ENCODE measurements around the gene CXXC5.
A peak's percentile ranks its signal among the peaks of the same experiment; 100 is the strongest.
"Not testable (repeated sequence)": the region's sequence is repeated elsewhere in the genome, so short reads cannot be mapped to it uniquely, and the experiment has no call there.

CXXC5 gene

DNA sequence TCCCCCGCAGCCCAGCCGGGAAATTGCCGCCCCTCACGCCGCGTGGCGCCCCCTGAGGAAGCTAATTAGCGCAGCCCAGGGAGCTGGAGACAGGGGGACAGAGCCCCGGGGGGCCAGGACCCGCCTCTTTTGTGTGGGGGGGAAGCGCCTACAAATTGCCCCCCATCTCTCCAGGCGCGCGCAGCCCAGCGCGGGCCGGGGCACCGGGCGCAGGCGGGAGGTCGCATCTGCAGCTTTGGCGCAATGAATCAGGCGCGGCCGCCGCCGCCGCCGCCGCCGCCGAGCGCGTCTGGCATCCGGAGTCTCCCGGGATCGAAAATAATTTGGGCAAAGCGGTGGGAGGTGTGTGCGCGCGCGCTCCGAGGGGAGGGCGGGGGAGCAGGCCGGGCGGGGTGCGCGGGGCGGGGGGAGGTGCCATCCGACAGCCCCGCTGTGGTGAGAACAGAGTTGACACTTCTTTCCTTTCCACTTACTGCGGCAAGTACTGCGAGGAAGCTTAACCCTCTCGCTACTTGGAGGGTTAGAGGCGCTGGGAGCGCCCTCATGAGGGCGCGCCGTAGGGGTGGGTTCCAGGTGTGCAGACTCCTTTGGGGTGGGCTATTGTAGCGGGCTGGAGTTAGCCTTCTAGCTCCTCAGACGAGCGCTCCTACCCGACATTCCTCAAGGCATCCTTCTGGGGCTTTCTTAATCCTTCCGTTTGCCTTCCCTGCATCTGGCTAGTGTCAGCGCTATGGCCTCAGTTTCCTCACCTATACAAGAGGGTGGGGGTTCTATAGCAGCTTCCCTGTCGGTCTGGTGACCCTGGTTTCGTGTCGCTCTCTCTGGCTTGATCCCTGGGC is 63.1 kb downstream of the CXXC5 start:
- Mint-ChIP-seq H3K9me3 (no peaks in the 10 kb centered on the region), H3K4me1 (peaks cover 51% of the 10 kb centered on the region), H3K27me3 (no peaks in the 10 kb centered on the region), H3K27ac (peak overlapping the region in 1 of 2 donors; percentile 25), H3K4me3 (peak overlapping the region; percentile 64 to 74)
- ATAC-seq, result peak; percentile 79
- peak in 1 of 2 donors; percentile 58 for DNase-seq

DNA sequence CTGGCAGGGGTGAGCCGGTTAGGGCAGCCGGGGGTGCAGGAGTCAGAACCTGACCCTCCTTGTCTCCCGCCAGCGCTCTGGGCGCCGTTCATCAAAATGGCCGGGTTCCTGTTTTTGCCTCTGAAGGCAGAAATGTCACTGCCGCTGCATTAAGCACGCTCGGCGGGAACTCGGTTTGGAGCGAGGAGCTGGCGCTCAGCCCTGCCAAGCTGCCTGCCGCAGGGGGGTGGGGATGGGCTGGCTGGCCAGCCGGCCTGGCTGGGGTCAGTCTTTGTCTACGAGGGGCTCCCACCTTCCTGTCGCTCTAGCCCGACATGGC is 63.7 kb downstream of the CXXC5 start:
- no peak for ATAC-seq
- no peak for DNase-seq
- Mint-ChIP-seq H3K4me3 (peak overlapping the region; percentile 64 to 74), H3K4me1 (peaks cover 46% of the 10 kb centered on the region), H3K27me3 (no peaks in the 10 kb centered on the region), H3K9me3 (no peaks in the 10 kb centered on the region), H3K27ac (no peak overlapping the region)

DNA sequence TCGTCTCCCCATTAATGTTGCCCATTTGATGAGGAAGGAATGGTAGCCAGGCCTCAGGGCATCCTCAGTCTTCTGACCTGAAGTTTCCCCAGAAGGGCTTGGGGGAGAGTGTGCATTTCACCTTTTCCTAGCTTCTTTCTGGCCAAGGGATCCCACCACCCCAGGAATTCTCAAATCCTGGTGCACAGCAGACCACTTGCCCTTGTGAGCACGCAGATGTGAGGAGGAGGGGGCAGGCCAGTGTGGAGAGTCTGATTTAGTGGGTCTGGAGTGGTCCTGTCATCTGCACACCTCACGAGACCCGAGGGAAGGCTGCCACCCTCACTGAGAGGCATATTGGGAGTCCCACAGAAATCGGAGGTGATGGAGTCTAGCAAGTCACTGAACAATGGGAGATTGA is 64.3 kb downstream of the CXXC5 start:
- Mint-ChIP-seq H3K27me3 (no peaks in the 10 kb centered on the region), H3K9me3 (no peaks in the 10 kb centered on the region), H3K4me3 (no peak overlapping the region), H3K4me1 (peaks cover 41% of the 10 kb centered on the region), H3K27ac (no peak overlapping the region)
- DNase-seq (no peak), ATAC-seq (no peak)

DNA sequence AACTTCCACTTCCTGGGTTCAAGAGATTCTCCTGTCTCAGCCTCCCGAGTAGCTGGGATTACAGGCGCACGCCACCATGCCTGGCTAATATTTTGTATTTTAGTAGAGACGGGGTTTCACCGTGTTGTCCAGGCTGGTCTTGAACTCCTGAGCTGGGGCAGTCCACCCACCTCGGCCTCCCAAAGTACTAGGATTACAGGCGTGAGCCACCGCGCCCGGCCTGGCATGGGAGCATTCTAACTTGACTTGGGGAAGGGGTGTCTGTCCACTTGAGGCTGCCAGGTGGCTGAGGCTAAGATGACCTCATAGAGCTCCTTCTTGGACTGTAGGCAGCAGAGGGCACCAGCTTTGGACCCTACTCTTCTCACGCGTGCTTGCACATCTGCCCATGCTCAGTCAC is 65.7 kb downstream of the CXXC5 start:
- H3K9me3 Mint-ChIP-seq, ATAC-seq, H3K27ac Mint-ChIP-seq, H3K27me3 Mint-ChIP-seq, H3K4me3 Mint-ChIP-seq, DNase-seq: not testable (repeated sequence)
- peaks cover 27% of the 10 kb centered on the region for H3K4me1 Mint-ChIP-seq

DNA sequence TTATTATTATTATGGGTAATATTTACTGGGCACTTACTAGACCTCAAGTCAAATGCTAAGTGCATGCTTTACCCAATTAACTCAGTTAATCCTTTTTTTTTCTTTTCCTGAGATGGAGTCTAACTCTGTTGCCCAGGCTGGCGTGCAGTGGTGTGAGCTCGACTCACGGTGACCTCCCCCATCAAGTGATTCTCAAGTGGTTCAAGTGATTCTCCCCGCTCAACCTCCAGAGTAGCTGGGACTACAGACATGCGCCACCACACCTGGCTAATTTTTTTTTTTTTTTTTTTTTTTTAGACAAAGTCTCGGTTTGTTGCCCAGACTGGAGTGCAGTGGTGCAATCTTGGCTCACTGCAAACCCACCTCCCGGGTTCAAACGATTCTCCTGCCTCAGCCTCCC is 69.1 kb downstream of the CXXC5 start:
- Mint-ChIP-seq H3K4me3 (no peak overlapping the region), H3K27me3 (no peaks in the 10 kb centered on the region), H3K4me1 (no peaks in the 10 kb centered on the region), H3K9me3 (peaks cover 6 to 15% of the 10 kb centered on the region in 2 donors), H3K27ac (no peak overlapping the region)
- DNase-seq (no peak), ATAC-seq (no peak)

DNA sequence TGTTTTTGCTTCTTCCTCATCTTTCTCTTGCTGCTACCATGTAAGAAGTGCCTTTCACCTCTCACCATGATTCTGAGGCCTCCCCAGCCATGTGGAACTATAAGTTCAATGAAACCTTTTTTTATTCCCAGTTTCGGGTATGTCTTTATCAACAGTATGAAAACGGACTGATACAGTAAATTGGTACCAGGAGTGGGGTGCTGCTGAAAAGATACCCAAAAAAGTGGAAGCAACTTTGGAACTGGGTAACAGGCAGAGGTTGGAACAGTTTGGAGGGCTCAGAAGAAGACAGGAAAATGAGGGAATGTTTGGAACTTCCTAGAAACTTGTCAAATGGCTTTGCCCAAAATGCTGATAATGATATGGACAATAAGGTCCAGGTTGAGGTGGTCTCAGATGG is 70.3 kb downstream of the CXXC5 start:
- not testable (repeated sequence) for H3K27me3 Mint-ChIP-seq, ATAC-seq, DNase-seq, H3K4me1 Mint-ChIP-seq, H3K4me3 Mint-ChIP-seq, H3K27ac Mint-ChIP-seq
- peaks cover 6 to 15% of the 10 kb centered on the region in 2 donors for H3K9me3 Mint-ChIP-seq

DNA sequence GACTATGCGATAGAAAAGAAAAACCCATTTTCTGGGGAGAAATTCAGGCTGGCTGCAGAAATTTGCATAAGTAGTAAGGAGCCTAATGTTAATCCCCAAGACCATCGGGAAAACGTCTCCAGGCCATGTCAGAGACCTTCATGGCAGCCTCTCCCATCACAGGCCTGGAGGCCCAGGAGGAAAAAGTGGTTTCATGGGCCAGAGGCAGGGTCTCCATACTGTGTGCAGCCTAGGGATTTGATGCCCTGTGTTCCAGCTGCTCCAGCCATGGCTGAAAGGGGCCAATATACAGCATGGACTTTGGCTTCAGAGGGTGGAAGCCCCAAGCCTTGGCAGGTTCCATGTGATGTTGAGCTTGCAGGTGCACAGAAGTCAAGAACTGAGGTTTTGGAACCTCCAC is 71.8 kb downstream of the CXXC5 start:
- ATAC-seq, H3K4me3 Mint-ChIP-seq, H3K27me3 Mint-ChIP-seq, H3K4me1 Mint-ChIP-seq, H3K27ac Mint-ChIP-seq, DNase-seq: not testable (repeated sequence)
- H3K9me3 Mint-ChIP-seq, result peaks cover 6 to 15% of the 10 kb centered on the region in 2 donors

DNA sequence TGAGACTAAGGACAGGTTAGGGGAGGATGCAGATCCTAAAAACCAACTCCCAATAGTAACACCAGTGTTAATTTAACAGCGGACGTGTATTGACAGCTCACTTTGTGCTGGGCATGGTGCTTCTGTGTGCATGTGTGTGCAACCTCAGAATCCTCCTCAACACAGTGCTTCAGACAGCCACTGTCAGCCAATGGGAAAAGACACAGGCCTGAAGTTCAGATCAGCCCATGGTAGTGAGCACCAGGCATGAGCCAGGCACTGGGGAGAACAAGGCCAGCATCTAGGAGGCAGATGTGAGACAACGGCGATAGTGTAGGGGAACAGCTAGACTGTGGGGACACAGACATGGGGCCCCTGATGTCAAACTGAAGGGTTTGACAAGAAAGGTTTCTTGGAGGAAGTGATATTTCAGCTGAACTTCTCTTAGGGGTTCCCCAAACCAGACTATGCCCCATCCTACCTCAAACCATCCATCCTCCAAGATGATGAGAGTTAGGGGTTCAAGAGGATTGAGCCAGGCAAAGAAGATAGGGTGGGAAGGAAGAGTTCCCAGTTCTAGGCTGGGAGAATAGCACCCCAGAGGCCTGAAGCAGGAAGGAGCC is 75.9 kb downstream of the CXXC5 start:
- peak overlapping the region in 1 of 2 donors; percentile 4 for H3K27ac Mint-ChIP-seq
- no peaks in the 10 kb centered on the region for H3K4me1 Mint-ChIP-seq
- no peak for ATAC-seq
- H3K27me3 Mint-ChIP-seq, result no peaks in the 10 kb centered on the region
- H3K9me3 Mint-ChIP-seq, result peaks cover 0 to 7% of the 10 kb centered on the region in 2 donors
- DNase-seq, result no peak
- H3K4me3 Mint-ChIP-seq, result no peak overlapping the region

DNA sequence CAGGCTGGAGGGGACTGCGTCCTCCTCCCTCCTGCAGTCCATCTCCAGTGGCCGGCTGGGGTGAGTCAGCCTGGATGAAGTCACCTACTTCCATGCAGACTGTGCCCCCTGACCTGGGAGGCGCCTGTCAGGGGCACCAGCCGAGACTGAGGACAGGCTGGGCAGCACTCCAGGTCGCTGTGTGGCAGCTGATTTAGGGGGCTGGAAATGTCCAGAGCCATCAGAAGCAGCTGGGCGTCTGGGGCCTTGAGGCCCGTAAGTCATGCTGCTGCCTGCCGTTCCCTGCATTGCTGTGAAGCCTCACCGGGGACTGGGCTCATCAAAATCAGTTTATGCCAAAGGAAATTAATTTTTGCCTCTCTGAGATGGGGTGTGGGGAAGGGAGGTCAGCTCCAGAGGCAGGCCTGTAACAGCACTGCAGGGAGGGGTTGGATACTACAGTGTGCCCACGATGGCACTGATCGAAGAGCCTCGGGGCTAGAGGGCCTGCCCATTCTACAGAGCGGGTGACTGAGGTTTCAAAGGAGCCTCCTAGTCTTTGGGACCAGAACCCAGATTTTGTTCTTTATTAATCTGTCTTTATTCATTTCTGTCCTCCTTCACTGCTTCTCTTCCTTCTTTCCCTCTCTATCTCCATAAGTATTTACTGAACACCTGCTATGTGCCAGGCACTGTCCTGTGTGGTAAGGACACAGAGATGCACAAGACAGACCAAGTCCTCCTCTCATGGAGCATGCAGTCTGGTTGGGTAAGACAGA is 77.1 kb downstream of the CXXC5 start:
- DNase-seq (no peak), ATAC-seq (no peak)
- Mint-ChIP-seq H3K9me3 (no peaks in the 10 kb centered on the region), H3K4me3 (no peak overlapping the region), H3K4me1 (no peaks in the 10 kb centered on the region), H3K27ac (no peak overlapping the region), H3K27me3 (no peaks in the 10 kb centered on the region)

DNA sequence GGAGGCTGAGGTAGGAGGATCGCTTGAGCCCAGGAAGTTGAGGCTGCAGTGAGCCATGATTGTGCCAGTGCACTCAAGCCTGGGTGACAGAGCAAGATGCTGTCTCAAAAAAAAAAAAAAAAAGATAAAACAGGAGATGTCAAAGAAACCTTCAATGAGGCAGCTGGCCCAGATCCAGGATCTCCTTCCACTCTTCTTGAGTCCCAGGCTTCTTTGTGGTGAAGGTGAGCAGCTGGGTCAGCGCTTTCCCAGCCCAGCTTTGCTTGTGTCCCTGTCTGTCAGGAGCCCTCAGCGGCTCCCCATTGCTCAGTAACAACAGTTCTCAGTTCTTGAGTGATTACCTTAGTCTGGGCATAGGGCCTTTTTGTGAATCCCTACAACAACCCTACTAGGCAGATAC is 78.1 kb downstream of the CXXC5 start:
- Mint-ChIP-seq H3K4me1 (no peaks in the 10 kb centered on the region), H3K27ac (no peak overlapping the region), H3K4me3 (no peak overlapping the region), H3K27me3 (no peaks in the 10 kb centered on the region), H3K9me3 (no peaks in the 10 kb centered on the region)
- DNase-seq (no peak), ATAC-seq (no peak)

DNA sequence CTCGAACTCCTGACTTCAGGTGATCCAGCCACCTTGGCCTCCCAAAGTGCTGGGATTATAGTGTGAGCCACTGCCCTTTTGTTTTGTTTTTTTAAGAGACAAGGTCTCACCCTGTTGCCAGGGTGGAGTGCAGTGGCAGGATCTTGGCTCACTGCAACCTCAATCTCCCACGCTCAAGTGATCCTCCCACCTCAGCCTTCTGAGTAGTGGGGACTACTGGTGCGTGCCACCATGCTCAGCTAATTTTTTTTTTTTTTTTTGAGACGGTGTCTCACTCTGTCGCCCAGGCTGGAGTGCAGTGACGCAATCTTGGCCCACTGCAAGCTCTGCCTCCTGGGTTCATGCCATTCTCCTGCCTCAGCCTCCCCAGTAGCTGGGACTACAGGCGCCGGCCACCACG is 79.5 kb downstream of the CXXC5 start:
- H3K27ac Mint-ChIP-seq, H3K4me1 Mint-ChIP-seq, H3K9me3 Mint-ChIP-seq, H3K4me3 Mint-ChIP-seq, DNase-seq, ATAC-seq, H3K27me3 Mint-ChIP-seq: not testable (repeated sequence)

DNA sequence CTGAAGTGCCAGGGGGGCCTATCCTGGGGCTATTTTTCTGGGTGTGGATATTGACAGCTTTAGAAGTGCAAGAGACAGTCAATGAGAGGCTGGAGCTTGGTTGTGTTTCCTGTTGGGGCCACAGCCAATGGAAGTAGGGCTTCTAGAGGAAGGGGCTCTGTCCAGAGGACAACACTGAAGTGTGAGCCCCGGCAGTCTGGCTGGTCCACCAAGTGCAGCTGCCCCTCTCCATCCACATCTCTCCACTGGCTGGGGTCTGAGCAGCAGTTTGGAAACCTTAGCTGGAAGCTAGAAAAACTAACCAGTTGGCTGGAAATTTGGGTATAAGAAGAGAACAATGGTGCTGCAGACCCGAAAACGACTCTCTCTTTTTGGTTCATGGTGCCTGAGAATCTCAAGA is 83.1 kb downstream of the CXXC5 start:
- ATAC-seq, result no peak
- DNase-seq, result no peak
- H3K9me3 Mint-ChIP-seq, result no peaks in the 10 kb centered on the region
- H3K4me3 Mint-ChIP-seq, result no peak overlapping the region
- H3K27me3 Mint-ChIP-seq, result no peaks in the 10 kb centered on the region
- H3K4me1 Mint-ChIP-seq, result no peaks in the 10 kb centered on the region
- H3K27ac Mint-ChIP-seq, result no peak overlapping the region

DNA sequence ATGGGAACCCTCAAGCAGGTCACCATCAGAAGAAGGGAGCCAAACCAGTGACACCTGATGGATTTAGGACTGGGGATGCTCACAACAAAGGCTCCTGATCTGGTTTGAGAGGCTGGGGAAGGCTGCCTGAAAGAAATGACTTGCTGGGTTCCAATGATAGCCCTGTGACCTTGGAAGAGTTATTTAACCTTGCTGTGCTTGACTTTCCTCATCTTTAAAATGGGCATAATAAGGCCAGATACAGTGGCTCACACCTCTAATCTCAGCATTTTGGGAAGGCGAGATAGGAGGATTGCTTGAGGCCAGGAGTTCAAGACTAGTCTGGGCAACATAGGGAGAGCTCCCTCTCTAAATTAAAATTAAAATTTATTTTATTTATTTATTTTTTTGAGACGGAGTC is 83.9 kb downstream of the CXXC5 start:
- H3K4me1 Mint-ChIP-seq, result no peaks in the 10 kb centered on the region
- H3K9me3 Mint-ChIP-seq, result no peaks in the 10 kb centered on the region
- no peak for ATAC-seq
- no peaks in the 10 kb centered on the region for H3K27me3 Mint-ChIP-seq
- peak overlapping the region in 1 of 2 donors; percentile 69 for H3K27ac Mint-ChIP-seq
- no peak for DNase-seq
- no peak overlapping the region for H3K4me3 Mint-ChIP-seq

DNA sequence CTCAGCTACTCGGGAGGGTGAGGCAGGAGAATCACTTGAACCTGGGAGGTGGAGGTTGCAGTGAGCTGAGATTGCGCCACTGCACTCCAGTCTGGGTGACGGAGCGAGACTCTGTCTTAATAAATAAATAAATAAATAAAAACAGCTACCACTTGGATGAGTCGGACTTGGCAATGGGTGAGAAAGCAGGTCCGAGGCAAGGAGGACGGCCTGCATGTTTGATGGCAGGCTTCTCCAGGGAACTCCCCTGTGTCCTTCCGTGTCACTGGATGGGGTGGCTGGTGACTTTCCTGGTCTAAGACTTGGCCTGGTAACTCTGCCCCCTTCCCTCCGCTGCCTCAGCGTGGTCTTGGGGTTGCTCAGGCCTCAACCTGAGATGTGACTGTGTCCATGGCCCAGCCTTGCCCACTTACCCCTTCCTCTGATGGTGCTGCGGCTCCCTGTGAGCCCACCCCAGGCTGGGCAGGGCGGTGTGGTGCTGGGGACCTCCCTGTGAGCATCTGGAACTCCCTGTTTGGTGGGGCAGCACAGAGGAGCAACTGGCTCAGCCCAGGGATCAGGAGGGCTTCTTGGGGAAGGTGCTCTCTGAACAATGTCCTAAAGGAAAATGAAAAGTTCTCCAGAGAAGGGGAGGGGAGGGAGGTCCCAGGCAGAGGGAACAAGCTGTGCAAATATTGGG is 85.0 kb downstream of the CXXC5 start:
- DNase-seq (no peak), ATAC-seq (no peak)
- Mint-ChIP-seq H3K27me3 (no peaks in the 10 kb centered on the region), H3K27ac (no peak overlapping the region), H3K4me1 (no peaks in the 10 kb centered on the region), H3K9me3 (no peaks in the 10 kb centered on the region), H3K4me3 (no peak overlapping the region)
